H1 (cell line): ENCODE measurements around the gene ASL. TPM values are rescaled to one million over a fixed set of nuclear protein-coding genes. Genes with fewer than 3 reads are reported as not detected.

Experiments used
- CTCF ChIA-PET: fragments of 300-600 bp; sonication (Branson Sonifier 250); formaldehyde crosslinking; loops from one replicate; lab custom pipeline; 2021; ENCODE audit not compliant: partially characterized antibody; lab: Charles Lee
- POLR2A ChIA-PET: fragments of 300-600 bp; sonication (Branson Sonifier 250); formaldehyde crosslinking; loops from one replicate; lab custom pipeline; 2021; ENCODE audit warnings: inconsistent platforms; ENCODE audit not compliant: partially characterized antibody; lab: Charles Lee
- DNase-seq, 2 experiments: peaks; one replicate each; pipeline versions ENCODE4 v3.0.0 to v3.0.0-alpha.2; 2010 to 2022; ENCODE audit warnings: low spot score in 2 of 2, low read depth in 1 of 2, mixed read lengths in 1 of 2
- FAIRE-seq: peaks from 2 replicates; lab custom pipeline; 2011; peaks lifted over from hg19 to GRCh38; lab: Jason Lieb, UNC
- H2AFZ ChIP-seq: 2 replicates; pipeline ENCODE4 v1.8.1; 2012; ENCODE audit warnings: low read length, inconsistent platforms
- H2AK5ac ChIP-seq: 2 replicates; pipeline ENCODE4 v1.6.1; 2013; ENCODE audit warnings: low read depth, low read length
- H2BK120ac ChIP-seq: replicated peaks from 2 replicates; pipeline ENCODE3; 2013; ENCODE audit warnings: low read depth, low read length, inconsistent platforms
- H2BK12ac ChIP-seq: 2 replicates; pipeline ENCODE4 v1.6.1; 2013; ENCODE audit warnings: low read depth, low read length
- H2BK15ac ChIP-seq: 2 replicates; pipeline ENCODE4 v1.6.1; 2013; ENCODE audit warnings: low read length
- H2BK20ac ChIP-seq: 2 replicates; pipeline ENCODE4 v1.6.1; 2013; ENCODE audit warnings: low read length
- H2BK5ac ChIP-seq: 2 replicates; pipeline ENCODE4 v1.6.1; 2013; ENCODE audit warnings: low read depth, low read length
- H3K14ac ChIP-seq: 2 replicates; pipeline ENCODE4 v1.6.1; 2013; ENCODE audit warnings: inconsistent platforms; ENCODE audit not compliant: insufficient read length
- H3K18ac ChIP-seq: 2 replicates; pipeline ENCODE4 v1.6.1; 2013; ENCODE audit warnings: low read length; ENCODE audit errors: extremely low read depth
- H3K23ac ChIP-seq: 2 replicates; pipeline ENCODE4 v1.6.1; 2013; ENCODE audit warnings: inconsistent platforms; ENCODE audit not compliant: insufficient read length
- H3K23me2 ChIP-seq: 2 replicates; pipeline ENCODE4 v1.6.1; 2013; ENCODE audit warnings: low read depth, low read length
- H3K27ac ChIP-seq: 2 replicates; pipeline ENCODE4 v1.6.1; 2011; ENCODE audit warnings: low read depth, low read length, inconsistent platforms
- H3K27me3 ChIP-seq, 4 experiments: replicated peaks in 1 of 4; 1 replicate in 1 of 4; 2 replicates in 3 of 4; pipeline versions ENCODE4 v1.6.1 to v1.8.1; 2011 to 2013; ENCODE audit warnings: low read length in 3 of 4, mild to moderate bottlenecking in 3 of 4, inconsistent platforms in 2 of 4, mixed read lengths in 2 of 4, moderate library complexity in 1 of 4; ENCODE audit not compliant: control insufficient read depth in 3 of 4, insufficient read depth in 3 of 4; ENCODE audit errors: extremely low read depth in 1 of 4
- H3K36me3 ChIP-seq, 4 experiments: 2 replicates each; pipeline versions ENCODE4 v1.6.1 to v1.8.1; 2011 to 2013; ENCODE audit warnings: mild to moderate bottlenecking in 4 of 4, low read length in 3 of 4, moderate library complexity in 2 of 4, control low read depth in 1 of 4, inconsistent platforms in 1 of 4; ENCODE audit not compliant: insufficient read depth in 4 of 4, control insufficient read depth in 2 of 4
- H3K4ac ChIP-seq: replicated peaks from 2 replicates; pipeline ENCODE3; 2013; ENCODE audit warnings: low read length, low read depth, mixed read lengths, inconsistent platforms; ENCODE audit not compliant: insufficient read length
- H3K4me1 ChIP-seq, 4 experiments: replicated peaks in 1 of 4; 1 replicate in 1 of 4; 2 replicates in 3 of 4; pipeline versions ENCODE4 v1.6.1 to v1.8.1; 2011 to 2013; ENCODE audit warnings: low read length in 3 of 4, inconsistent platforms in 2 of 4, mixed read lengths in 1 of 4; ENCODE audit not compliant: insufficient read depth in 4 of 4, control insufficient read depth in 3 of 4
- H3K4me2 ChIP-seq, 2 experiments: 2 replicates each; pipeline versions ENCODE4 v1.6.1 to v1.8.1; 2011 to 2013; ENCODE audit warnings: low read depth in 2 of 2, low read length in 2 of 2, control low read depth in 1 of 2, inconsistent platforms in 1 of 2, mild to moderate bottlenecking in 1 of 2; ENCODE audit not compliant: insufficient read depth in 1 of 2
- H3K4me3 ChIP-seq, 4 experiments: fragments of 200-600, 300-600 bp in 1 of 4; sonication (generic), shearing (Covaris generic), sonication (Bioruptor Twin) in 1 of 4; 2 replicates each; pipeline versions ENCODE4 v1.5.1 to v1.8.1; 2011 to 2016; ENCODE audit warnings: low read length in 4 of 4, low read depth in 3 of 4, control low read depth in 2 of 4, inconsistent platforms in 2 of 4, mild to moderate bottlenecking in 2 of 4, mixed read lengths in 1 of 4, moderate library complexity in 1 of 4; ENCODE audit not compliant: insufficient read depth in 2 of 4; ENCODE audit errors: extremely low read depth in 1 of 4
- H3K56ac ChIP-seq: replicated peaks from 2 replicates; pipeline ENCODE3; 2013; ENCODE audit warnings: low read depth, mild to moderate bottlenecking, mixed read lengths, low read length, inconsistent platforms; ENCODE audit not compliant: insufficient read length
- H3K79me1 ChIP-seq: 2 replicates; pipeline ENCODE4 v1.6.1; 2013; ENCODE audit warnings: low read depth, low read length, control low read depth
- H3K79me2 ChIP-seq, 2 experiments: 2 replicates each; pipeline versions ENCODE4 v1.6.1 to v1.8.1; 2012 to 2013; ENCODE audit warnings: low read length in 2 of 2, mild to moderate bottlenecking in 2 of 2, inconsistent platforms in 1 of 2; ENCODE audit not compliant: insufficient read depth in 2 of 2, control insufficient read depth in 1 of 2
- H3K9ac ChIP-seq, 4 experiments: replicated peaks in 1 of 4; 1 replicate in 1 of 4; 2 replicates in 3 of 4; pipeline versions ENCODE4 v1.6.1 to v1.8.1; 2011 to 2013; ENCODE audit warnings: low read depth in 3 of 4, low read length in 3 of 4, control low read depth in 2 of 4, mild to moderate bottlenecking in 2 of 4, moderate library complexity in 2 of 4, inconsistent platforms in 1 of 4; ENCODE audit errors: extremely low read depth in 1 of 4
- H3K9me3 ChIP-seq, 2 experiments: 2 replicates each; pipeline versions ENCODE4 v1.6.1 to v1.8.1; 2012 to 2013; ENCODE audit warnings: mild to moderate bottlenecking in 2 of 2, moderate library complexity in 2 of 2, control low read depth in 1 of 2, inconsistent platforms in 1 of 2, low read depth in 1 of 2, low read length in 1 of 2, mixed read lengths in 1 of 2; ENCODE audit not compliant: insufficient read depth in 2 of 2
- H4K20me1 ChIP-seq, 2 experiments: replicated peaks in 1 of 2; 2 replicates each; pipeline versions ENCODE3 to v1.8.1; 2011 to 2013; ENCODE audit warnings: inconsistent platforms in 2 of 2, low read length in 2 of 2, mild to moderate bottlenecking in 1 of 2; ENCODE audit not compliant: insufficient read depth in 2 of 2, control insufficient read depth in 1 of 2
- H4K5ac ChIP-seq: 2 replicates; pipeline ENCODE4 v1.6.1; 2013; ENCODE audit warnings: low read length, low read depth, mixed read lengths, inconsistent platforms; ENCODE audit not compliant: insufficient read length
- H4K8ac ChIP-seq: 2 replicates; pipeline ENCODE4 v1.8.0; 2013; ENCODE audit warnings: mild to moderate bottlenecking, moderate library complexity, low read length, inconsistent platforms; ENCODE audit not compliant: insufficient read depth; ENCODE audit errors: extremely low read depth
- H4K91ac ChIP-seq: replicated peaks from 2 replicates; pipeline ENCODE3; 2013; ENCODE audit warnings: low read length, mixed read lengths, inconsistent platforms; ENCODE audit not compliant: insufficient read length
- ASH2L ChIP-seq: fragments of 200-600, 300-600 bp; sonication (generic); IDR thresholded peaks from one replicate; pipeline ENCODE4 v1.7.1; 2017; ENCODE audit warnings: low read length
- E2F6 ChIP-seq: IDR thresholded peaks from 2 replicates; pipeline ENCODE4 v1.6.1; 2012; ENCODE audit warnings: inconsistent platforms
- GABPA ChIP-seq: IDR thresholded peaks from 2 replicates; pipeline ENCODE4 v1.6.1; 2011; ENCODE audit warnings: mild to moderate bottlenecking, low read length, moderate library complexity, borderline replicate concordance; ENCODE audit not compliant: insufficient read depth
- RXRA ChIP-seq: IDR thresholded peaks from 2 replicates; pipeline ENCODE4 v1.6.1; 2011; ENCODE audit warnings: low read depth, mild to moderate bottlenecking, low read length, moderate library complexity; ENCODE audit not compliant: insufficient read depth
- SIN3A ChIP-seq, 2 experiments: IDR thresholded peaks in 1 of 2; conservative IDR thresholded peaks in 1 of 2; 2 replicates each; pipeline ENCODE4 v1.6.1; 2011 to 2012; ENCODE audit warnings: low read length in 2 of 2, improper control_type of control experiment in 1 of 2, low read depth in 1 of 2, mild to moderate bottlenecking in 1 of 2
- SIRT6 ChIP-seq: IDR thresholded peaks from one replicate; pipeline ENCODE4 v1.7.1; 2012; ENCODE audit warnings: low read length, inconsistent platforms
- SP1 ChIP-seq: IDR thresholded peaks from 2 replicates; pipeline ENCODE4 v1.6.1; 2011; ENCODE audit warnings: low read depth, low read length
- TAF1 ChIP-seq: IDR thresholded peaks from 2 replicates; pipeline ENCODE4 v1.6.1; 2011; ENCODE audit warnings: mild to moderate bottlenecking, low read depth, low read length
- TBP ChIP-seq: IDR thresholded peaks from 2 replicates; pipeline ENCODE4 v1.6.1; 2011; ENCODE audit warnings: low read depth, low read length, improper control_type of control experiment
- ZNF274 ChIP-seq: IDR thresholded peaks from 2 replicates; pipeline ENCODE4 v1.7.0; 2012; ENCODE audit warnings: low read length, borderline replicate concordance; ENCODE audit errors: extremely low read depth
- WGBS, 2 experiments: shearing (Covaris generic) in 1 of 2; methylation state at CpG; one replicate each; pipeline versions ENCODE4 v1.1.6 to v1.1.7; 2013 to 2015; ENCODE audit warnings: low lambda C conversion rate in 2 of 2, mixed read lengths in 2 of 2, inconsistent platforms in 1 of 2, low coverage in 1 of 2, missing lambda C conversion rate in 1 of 2; ENCODE audit not compliant: insufficient replicate concordance in 2 of 2, insufficient coverage in 1 of 2, insufficient read length in 1 of 2; ENCODE audit errors: extremely low coverage in 1 of 2, missing lambda C conversion rate in 1 of 2; 5-methylcytosine and 5-hydroxymethylcytosine counted together
- polyA plus RNA-seq, 7 experiments: library from polyadenylated mRNA; depleted of rRNA in 3 of 7; stranded (reverse) in 5 of 7; unstranded in 2 of 7; fragments of >200 nt in 5 of 7; fragments of 200-250 nt in 2 of 7; gene quantifications; 1 replicate in 5 of 7; 2 replicates in 1 of 7; 4 replicates in 1 of 7; pipeline versions ENCODE4 v1.2.1 to v1.2.3, GENCODE V29; 2011 to 2013; ENCODE audit warnings: missing spikeins in 2 of 7, mixed read lengths in 2 of 7
- total RNA-seq: library from RNA; stranded (reverse); fragmentation: NEBNext Ultra II Directional; extraction: Animal tissue kit (Norgen Biotek cat#: 25700); gene quantifications from 2 replicates; pipeline ENCODE4 v1.2.1, GENCODE V29; 2021

The ASL gene
- total and polyA plus RNA-seq, 2 of the 8 experiments (the other 6 are each of a cell fraction or from before 2014, with no cell fraction given) = 23.3 to 35.3 TPM

- Histone ChIP-seq H3K27ac (no peak overlapping the region), H2AFZ (peak overlapping the region; percentile 14; the same call in 1 of the 2 replicates), H4K8ac (no peak overlapping the region), H3K23me2 (no peaks in the 10 kb centered on the region; the same call in 1 of the 2 replicates), H3K4me3 (no peak overlapping the region), H3K36me3 (no peaks in the 10 kb centered on the region), H2BK120ac (no peak overlapping the region), H3K79me2 (no peaks in the 10 kb centered on the region), H2BK15ac (no peak overlapping the region), H3K27me3 (no peaks in the 10 kb centered on the region; a peak in 2 of 7 replicates), H3K4ac (no peak overlapping the region), H4K5ac (no peak overlapping the region), H3K56ac (no peak overlapping the region), H3K4me1 (peaks cover 0 to 6% (median 3%) of the 10 kb centered on the region in 4 experiments; a peak in 2 of 7 replicates), H4K20me1 (no peaks in the 10 kb centered on the region), H2BK5ac (no peak overlapping the region), H2AK5ac (no peak overlapping the region), H3K4me2 (no peak overlapping the region), H3K79me1 (no peaks in the 10 kb centered on the region), H3K18ac (no peak overlapping the region), H3K23ac (no peak overlapping the region), H3K9me3 (no peaks in the 10 kb centered on the region), H3K14ac (no peak overlapping the region), H2BK20ac (no peak overlapping the region), H2BK12ac (no peak overlapping the region), H4K91ac (no peak overlapping the region), H3K9ac (no peak overlapping the region)
- ChIA-PET CTCF (no interaction called here), POLR2A (interaction anchor here (0.8 kb wide), 1 partner anchor 12 kb away, joined by 3 read pairs; no protein-coding TSS in a partner anchor)
- TF ChIP-seq SP1 (no peak), E2F6 (no peak), GABPA (no peak), ASH2L (no peak), ZNF274 (no peak), TBP (no peak), SIN3A (conservative IDR thresholded peaks at IDR 0.05 in 1 of 2, IDR thresholded peaks at IDR 0.05 in 1 of 2; ENCODE audit: low read depth in 1 of 2, low read length in 2 of 2) (no peak), SIRT6 (no peak), RXRA (no peak), TAF1 (no peak)
- 78% methylated on average over 8 of the region's 8 CpGs; no CpG with 5 or more reads in 1 of the 2 experiments for WGBS, 2 experiments
- no peak for DNase-seq
- no peak for FAIRE-seq
Measured at GRCh38 chr7:66047426-66047825, 28.2 kb upstream of the ASL start.
